A549 (cell line): Measurements from ENCODE around the gene SF1.

Experiments used
- CBX2 ChIP-seq: fragments of 200-600 bp; sonication (generic); IDR thresholded peaks from 2 replicates; pipeline ENCODE4 v1.6.1; 2016; ENCODE audit warnings: low read depth, mild to moderate bottlenecking, borderline replicate concordance
- EP300 ChIP-seq, 2 experiments: fragments of >200 bp; sonication (Bioruptor Twin); formaldehyde crosslinking; IDR thresholded peaks; 2 replicates in 1 of 2; 3 replicates in 1 of 2; pipeline ENCODE4 v1.6.1; 2016 to 2017
- KDM1A ChIP-seq: fragments of 200-600 bp; sonication (generic); IDR thresholded peaks from 2 replicates; pipeline ENCODE4 v1.6.1; 2016; ENCODE audit warnings: low read depth, mild to moderate bottlenecking
- MAFK ChIP-seq: fragments of 450-650 bp; IDR thresholded peaks from 2 replicates; pipeline ENCODE4 v1.6.1; 2014; ENCODE audit not compliant: partially characterized antibody
- SREBF2 ChIP-seq: fragments of 450-650 bp; IDR thresholded peaks from 2 replicates; pipeline ENCODE4 v1.6.1; 2014; ENCODE audit warnings: mild to moderate bottlenecking, moderate library complexity
- TP53 ChIP-seq: fragments of 250-450 bp; sonication (Bioruptor Pico); IDR thresholded peaks from 2 replicates; pipeline ENCODE4 v1.5.0; 2021; ENCODE audit warnings: mild to moderate bottlenecking, moderate library complexity
- ZFP36 ChIP-seq: fragments of 450-650 bp; IDR thresholded peaks from 2 replicates; pipeline ENCODE4 v1.6.1; 2014; ENCODE audit warnings: borderline replicate concordance; ENCODE audit not compliant: partially characterized antibody
- TF ChIP-seq, protein P1 (sequence below): fragments of >200 bp; sonication (Bioruptor Twin); formaldehyde crosslinking; IDR thresholded peaks from 3 replicates; pipeline ENCODE4 v1.5.1; 2016
- TF ChIP-seq, protein P2 (sequence below): fragments of 150-350 bp; IDR thresholded peaks from 2 replicates; pipeline ENCODE4 v1.6.1; 2014; ENCODE audit warnings: low read depth, mild to moderate bottlenecking, low read length
- TF ChIP-seq, protein P3 (sequence below): fragments of 200-600 bp; sonication (generic); IDR thresholded peaks from 2 replicates; pipeline ENCODE4 v1.6.1; 2016; ENCODE audit warnings: antibody characterized with exemption, mild to moderate bottlenecking, moderate library complexity
- TF ChIP-seq, protein P4 (sequence below): IDR thresholded peaks from 2 replicates; pipeline ENCODE4 v1.6.1; 2012
- TF ChIP-seq, protein P5 (sequence below): fragments of >200 bp; sonication (Bioruptor Twin); formaldehyde crosslinking; IDR thresholded peaks from 3 replicates; pipeline ENCODE4 v1.6.1; 2016
- TF ChIP-seq, protein P6 (sequence below): IDR thresholded peaks from 2 replicates; pipeline ENCODE4 v1.6.1; 2012

DNA sequence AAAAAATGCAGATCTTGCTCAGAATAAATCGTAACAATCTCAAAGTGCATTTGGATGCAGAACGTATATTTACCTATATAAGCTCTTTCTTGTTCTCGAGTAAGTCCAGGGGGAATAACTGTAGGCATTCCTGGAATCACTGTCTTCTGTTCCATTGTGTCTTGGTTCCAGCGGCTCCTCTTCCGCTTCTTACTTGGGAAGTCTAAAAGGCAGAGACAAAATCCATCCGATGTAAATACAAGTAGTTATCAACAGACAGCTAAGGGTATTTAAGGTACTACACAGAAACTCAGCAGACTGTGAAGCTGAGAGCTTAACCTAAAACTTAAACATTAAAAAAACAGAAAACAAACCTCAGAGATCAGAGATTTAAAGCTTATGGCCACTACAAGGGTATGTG is 1.9 kb downstream of the SF1 start:
- TF ChIP-seq EP300 (IDR thresholded peaks at IDR 0.05) (no peak), SREBF2 (no peak), ZFP36 (no peak), CBX2 (no peak), TP53 (CRISPR knock-in tag) (no peak), MAFK (no peak), KDM1A (no peak)
- TF ChIP-seq, protein P1, sequence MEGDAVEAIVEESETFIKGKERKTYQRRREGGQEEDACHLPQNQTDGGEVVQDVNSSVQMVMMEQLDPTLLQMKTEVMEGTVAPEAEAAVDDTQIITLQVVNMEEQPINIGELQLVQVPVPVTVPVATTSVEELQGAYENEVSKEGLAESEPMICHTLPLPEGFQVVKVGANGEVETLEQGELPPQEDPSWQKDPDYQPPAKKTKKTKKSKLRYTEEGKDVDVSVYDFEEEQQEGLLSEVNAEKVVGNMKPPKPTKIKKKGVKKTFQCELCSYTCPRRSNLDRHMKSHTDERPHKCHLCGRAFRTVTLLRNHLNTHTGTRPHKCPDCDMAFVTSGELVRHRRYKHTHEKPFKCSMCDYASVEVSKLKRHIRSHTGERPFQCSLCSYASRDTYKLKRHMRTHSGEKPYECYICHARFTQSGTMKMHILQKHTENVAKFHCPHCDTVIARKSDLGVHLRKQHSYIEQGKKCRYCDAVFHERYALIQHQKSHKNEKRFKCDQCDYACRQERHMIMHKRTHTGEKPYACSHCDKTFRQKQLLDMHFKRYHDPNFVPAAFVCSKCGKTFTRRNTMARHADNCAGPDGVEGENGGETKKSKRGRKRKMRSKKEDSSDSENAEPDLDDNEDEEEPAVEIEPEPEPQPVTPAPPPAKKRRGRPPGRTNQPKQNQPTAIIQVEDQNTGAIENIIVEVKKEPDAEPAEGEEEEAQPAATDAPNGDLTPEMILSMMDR = no peak
- TF ChIP-seq, protein P2, sequence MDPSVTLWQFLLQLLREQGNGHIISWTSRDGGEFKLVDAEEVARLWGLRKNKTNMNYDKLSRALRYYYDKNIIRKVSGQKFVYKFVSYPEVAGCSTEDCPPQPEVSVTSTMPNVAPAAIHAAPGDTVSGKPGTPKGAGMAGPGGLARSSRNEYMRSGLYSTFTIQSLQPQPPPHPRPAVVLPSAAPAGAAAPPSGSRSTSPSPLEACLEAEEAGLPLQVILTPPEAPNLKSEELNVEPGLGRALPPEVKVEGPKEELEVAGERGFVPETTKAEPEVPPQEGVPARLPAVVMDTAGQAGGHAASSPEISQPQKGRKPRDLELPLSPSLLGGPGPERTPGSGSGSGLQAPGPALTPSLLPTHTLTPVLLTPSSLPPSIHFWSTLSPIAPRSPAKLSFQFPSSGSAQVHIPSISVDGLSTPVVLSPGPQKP = no peak
- TF ChIP-seq, protein P3, sequence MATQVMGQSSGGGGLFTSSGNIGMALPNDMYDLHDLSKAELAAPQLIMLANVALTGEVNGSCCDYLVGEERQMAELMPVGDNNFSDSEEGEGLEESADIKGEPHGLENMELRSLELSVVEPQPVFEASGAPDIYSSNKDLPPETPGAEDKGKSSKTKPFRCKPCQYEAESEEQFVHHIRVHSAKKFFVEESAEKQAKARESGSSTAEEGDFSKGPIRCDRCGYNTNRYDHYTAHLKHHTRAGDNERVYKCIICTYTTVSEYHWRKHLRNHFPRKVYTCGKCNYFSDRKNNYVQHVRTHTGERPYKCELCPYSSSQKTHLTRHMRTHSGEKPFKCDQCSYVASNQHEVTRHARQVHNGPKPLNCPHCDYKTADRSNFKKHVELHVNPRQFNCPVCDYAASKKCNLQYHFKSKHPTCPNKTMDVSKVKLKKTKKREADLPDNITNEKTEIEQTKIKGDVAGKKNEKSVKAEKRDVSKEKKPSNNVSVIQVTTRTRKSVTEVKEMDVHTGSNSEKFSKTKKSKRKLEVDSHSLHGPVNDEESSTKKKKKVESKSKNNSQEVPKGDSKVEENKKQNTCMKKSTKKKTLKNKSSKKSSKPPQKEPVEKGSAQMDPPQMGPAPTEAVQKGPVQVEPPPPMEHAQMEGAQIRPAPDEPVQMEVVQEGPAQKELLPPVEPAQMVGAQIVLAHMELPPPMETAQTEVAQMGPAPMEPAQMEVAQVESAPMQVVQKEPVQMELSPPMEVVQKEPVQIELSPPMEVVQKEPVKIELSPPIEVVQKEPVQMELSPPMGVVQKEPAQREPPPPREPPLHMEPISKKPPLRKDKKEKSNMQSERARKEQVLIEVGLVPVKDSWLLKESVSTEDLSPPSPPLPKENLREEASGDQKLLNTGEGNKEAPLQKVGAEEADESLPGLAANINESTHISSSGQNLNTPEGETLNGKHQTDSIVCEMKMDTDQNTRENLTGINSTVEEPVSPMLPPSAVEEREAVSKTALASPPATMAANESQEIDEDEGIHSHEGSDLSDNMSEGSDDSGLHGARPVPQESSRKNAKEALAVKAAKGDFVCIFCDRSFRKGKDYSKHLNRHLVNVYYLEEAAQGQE = no peak
- TF ChIP-seq, protein P4, sequence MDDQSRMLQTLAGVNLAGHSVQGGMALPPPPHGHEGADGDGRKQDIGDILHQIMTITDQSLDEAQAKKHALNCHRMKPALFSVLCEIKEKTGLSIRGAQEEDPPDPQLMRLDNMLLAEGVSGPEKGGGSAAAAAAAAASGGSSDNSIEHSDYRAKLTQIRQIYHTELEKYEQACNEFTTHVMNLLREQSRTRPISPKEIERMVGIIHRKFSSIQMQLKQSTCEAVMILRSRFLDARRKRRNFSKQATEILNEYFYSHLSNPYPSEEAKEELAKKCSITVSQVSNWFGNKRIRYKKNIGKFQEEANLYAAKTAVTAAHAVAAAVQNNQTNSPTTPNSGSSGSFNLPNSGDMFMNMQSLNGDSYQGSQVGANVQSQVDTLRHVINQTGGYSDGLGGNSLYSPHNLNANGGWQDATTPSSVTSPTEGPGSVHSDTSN = no peak
- TF ChIP-seq, protein P5, sequence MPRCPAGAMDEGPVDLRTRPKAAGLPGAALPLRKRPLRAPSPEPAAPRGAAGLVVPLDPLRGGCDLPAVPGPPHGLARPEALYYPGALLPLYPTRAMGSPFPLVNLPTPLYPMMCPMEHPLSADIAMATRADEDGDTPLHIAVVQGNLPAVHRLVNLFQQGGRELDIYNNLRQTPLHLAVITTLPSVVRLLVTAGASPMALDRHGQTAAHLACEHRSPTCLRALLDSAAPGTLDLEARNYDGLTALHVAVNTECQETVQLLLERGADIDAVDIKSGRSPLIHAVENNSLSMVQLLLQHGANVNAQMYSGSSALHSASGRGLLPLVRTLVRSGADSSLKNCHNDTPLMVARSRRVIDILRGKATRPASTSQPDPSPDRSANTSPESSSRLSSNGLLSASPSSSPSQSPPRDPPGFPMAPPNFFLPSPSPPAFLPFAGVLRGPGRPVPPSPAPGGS = no peak
- TF ChIP-seq, protein P6, sequence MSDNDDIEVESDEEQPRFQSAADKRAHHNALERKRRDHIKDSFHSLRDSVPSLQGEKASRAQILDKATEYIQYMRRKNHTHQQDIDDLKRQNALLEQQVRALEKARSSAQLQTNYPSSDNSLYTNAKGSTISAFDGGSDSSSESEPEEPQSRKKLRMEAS = no peak
